GM21423 (cell line): Measurements from ENCODE around the gene MRPL22.
"Not testable (repeated sequence)": the region's sequence is repeated elsewhere in the genome, so short reads cannot be mapped to it uniquely, and the experiment has no call there.

Experiments
- ATAC-seq: cut with Tn5 transposase; IDR thresholded peaks from one replicate; pipeline ENCODE4 v1.9.1; 2021; ENCODE audit warnings: mild to moderate bottlenecking, moderate library complexity; ENCODE audit not compliant: unreplicated experiment

Gene MRPL22

DNA sequence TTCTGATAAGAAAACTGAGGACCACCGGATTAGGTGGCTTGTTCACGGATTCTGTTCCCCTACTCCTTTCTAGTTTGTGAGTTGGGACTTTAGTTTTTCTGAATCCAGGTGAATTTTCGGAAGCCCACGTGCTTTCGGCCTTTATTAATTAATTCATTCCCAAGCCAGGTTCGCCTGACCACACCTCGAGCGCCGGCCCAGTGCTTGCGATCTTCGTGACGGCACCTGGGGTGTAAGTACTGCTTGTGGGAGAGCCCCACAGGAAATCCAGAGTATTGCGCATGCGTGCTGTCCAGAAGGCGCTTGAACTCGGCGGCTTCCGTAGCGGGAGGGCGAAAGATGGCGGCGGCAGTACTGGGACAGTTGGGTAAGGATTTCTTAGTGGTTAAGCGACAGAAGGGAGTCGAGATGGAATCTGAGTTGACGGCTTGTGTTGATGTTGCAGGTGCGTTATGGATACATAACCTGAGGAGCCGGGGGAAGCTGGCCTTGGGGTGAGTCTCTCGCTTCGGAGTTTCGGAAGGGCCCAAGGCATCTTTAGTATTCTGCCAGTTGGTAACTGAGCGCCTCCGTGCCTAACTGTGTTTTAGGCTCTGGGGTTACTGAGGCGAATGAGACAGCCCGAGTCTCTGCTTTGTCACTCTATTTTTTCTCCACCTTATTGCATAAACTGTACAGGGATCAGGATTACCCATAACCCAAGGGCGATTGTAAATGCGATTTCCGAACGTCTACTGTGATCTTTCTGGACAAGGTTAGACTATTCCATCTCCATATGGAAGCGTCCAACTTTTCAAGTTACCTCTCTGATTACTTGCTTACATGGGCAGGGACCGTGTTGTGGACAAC, at the start of gene MRPL22:
Gene MRPL22, plus strand, starts transcription at position 302 of the 849 bp plus-strand sequence. Its CDS starts 38 bp downstream, at position 340.
- peak; percentile 51 for ATAC-seq

DNA sequence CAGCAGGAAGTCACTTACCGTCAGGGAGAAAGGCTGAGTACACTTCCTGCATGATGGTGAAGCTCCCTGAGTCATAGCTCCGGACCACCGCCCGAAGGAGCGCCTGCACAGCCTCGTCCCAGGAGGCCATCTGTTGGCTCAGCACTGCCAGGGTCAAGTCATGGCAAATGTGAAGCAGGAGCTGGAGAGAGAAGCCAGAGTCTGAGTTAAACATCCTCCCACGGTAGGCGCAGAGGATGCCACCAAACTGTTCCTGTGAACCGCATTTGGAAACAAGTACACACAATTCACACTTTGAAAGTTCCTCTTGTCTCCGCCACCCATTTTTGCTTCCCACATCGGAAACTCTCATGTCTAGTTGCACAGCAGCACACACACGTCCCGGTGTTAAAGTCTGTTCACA, 48.5 kb upstream of the MRPL22 start:
- no peak for ATAC-seq

DNA sequence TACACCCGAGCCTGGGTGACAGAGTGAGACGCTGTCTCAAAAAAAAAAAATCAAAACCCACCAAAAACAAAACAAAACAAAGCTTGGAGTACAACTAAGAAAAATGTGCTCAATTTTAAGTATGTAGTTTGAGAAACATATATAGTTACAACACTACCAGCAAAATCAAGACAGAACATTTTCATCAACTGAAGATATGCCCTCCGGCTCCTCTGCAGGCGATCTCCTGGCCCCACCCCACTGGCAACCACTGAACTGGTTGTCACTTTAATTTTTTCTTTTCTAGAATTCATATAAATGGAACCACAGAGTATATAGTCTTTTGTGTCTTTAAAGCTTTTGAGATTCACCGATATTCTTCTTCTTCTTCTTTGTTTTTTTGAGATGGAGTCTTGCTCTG, 47.5 kb upstream of the MRPL22 start:
- ATAC-seq = no peak

DNA sequence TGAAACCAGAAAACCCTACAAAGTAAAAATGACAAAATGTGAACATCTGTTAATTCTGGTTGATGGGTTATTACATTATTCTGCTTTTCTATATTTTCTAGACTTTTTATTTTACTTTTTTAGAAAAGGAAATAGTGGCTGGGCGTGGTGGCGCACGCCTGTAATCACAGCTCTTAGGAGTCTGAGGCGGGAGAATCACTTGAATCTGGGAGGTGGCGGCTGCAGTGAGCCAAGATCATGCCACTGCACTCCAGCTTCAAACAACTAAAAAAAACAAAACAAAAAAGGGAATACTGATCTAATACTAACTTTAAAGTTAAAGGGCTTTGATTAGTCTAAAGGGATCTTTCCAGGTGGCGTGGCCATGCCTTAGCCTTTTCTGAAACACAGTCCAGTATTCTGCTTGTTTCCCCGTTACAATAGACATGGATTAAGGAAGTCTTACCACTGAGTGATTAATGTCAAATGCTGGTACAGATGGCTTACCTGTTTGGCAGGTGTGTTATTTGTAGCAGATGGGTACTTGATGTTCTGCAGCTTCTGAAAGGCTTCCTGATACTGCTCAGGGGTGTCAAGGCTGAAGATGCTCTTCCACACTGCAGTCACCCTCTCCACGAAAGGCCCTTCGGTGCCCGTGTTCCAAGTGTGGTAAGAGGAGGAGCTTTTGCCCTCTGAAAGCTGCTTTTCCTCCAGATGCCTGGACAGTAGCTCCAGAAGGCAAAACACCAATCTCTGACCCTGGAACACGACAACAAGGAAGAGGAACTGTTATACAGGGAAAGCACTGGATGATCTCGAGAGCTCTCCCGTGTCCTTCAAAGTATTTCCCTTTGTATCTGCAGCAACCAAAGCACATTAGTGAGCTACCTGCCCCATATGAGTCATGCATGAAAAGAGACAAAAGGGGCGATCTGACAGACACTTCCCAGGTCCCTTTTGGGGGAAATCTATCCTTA, 45.0 kb upstream of the MRPL22 start:
- no peak for ATAC-seq

DNA sequence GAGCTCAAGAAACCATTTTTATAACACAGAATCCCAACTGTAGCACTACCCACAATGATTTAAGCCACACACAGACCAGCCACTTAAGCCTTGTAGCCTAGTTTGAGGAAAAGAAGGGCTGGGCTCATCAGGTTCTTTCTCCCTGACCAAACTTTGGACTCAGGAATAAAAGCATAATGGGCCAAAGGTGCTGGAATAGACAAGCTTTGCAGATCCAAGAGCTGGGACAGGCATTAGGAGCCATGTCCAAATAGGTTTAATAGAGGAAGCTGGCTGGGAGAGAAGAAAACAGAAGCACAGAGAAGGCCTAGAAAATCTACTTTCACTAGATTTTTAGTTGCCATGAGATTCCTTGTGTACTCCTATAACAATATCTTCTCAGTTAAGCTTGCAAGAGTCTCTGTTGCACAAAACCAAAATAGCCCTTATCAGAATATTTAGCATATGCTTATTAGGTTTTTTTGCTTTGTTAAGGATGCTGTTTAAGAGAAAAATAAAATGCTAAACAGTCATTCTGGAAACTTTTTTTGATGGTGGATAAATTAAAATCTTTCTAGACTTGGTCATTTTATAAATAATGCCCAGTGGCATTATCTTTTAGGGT, 44.2 kb upstream of the MRPL22 start:
- ATAC-seq = no peak

DNA sequence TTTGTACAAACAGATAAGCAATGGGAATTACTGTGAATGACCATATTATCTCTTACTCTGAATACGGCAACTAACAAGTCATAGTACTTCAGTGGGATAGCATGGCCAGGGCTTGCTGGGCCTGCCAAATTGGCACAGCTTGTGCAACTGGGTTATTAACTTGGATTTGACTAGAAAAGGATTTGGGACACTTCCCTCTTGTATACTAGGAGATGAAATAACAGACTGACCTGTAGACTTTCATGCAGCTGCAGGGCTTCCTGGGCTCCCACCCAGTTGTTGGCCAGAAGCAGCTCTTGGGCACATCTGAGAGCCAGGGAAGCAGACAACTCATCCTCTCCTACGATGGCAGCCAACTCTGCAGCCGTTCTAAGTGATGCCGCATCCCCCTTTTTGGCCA, 42.7 kb upstream of the MRPL22 start:
- ATAC-seq = no peak

DNA sequence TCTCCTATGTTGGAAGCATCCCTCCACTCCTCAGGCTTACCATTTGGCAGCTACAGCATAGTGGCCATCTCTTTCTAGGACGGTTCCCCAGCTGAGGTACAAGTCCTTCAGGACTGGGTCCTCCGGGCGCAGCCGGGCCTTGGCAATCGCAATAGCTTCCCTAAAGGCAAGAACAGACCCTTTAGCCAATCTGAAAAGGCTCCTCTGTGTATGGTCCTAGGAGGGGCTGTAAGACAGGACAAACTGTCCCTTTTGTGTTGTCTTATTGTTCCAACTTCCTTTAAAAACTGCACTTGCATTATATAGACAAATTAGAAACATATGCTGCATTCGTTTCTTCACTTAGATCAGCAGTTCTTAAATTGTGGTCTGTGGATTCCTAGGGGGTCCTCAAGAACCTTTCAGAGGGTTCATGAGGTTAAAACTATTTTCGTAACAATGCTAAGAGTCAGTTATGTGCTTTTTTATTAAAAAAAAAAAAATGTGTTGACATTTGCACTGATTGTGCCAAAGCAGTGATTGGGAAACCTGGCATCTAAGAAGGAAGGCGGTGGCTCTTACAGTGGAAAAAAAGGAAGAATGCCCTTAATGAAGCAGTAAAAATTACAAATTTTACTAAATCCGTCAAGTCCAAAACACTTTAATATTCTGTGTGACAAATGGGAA, 41.6 kb upstream of the MRPL22 start:
- ATAC-seq = no peak

DNA sequence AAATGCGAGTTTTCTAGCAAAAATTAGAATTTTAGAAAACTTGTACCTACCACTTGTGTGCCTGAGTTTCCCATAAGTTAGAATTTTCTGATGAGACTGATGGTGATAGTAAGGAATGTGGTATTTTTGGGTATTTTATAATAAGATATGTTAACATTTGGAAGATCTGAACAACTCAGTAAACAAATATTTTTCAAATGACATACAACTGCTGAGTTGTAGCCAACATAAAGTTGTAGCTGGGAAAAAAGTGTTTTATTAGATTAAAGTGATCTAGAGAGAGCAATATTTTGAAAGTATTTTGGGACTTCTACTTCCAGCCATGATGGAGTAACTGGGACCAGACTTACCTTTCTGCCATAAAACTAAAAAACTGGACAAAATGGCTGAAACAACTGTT, 40.8 kb upstream of the MRPL22 start:
- no peak for ATAC-seq

DNA sequence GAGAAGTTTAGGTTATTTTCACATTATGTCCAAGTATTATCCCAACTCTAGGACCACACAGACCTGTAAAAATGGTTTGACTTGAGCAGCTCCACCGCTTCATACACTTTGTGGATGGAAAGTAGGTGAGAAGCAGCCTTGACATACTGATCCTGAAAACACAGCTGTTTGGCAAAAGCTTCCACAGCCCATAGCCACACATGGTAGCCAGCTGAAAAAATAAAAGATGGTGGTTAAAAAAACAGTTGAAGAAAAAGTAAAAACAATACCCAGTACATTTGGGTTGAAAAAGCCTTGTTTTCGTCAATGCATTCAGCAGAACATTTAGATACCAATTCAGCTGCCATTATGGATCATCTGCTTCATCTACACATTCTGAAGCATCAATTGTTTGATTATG, 39.6 kb upstream of the MRPL22 start:
- ATAC-seq = no peak

DNA sequence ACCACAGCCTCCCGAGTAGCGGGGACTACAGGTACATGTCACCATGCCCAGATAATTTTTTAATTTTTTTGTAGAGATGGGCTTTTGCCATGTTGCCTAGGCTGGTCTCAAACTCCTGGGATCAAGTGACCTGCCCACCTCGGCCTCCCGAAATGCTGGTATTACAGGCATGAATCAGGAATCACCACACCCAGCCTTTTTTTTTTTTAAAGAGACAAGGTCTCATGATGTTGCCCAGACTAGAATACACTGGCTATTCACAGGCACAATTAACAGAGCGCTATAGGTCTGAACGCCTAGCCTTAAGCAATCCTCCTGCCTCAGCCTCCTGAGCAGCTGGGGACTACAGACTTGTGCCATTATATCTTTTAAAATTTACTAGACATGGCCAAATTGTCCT, 39.0 kb upstream of the MRPL22 start:
- no peak for ATAC-seq

DNA sequence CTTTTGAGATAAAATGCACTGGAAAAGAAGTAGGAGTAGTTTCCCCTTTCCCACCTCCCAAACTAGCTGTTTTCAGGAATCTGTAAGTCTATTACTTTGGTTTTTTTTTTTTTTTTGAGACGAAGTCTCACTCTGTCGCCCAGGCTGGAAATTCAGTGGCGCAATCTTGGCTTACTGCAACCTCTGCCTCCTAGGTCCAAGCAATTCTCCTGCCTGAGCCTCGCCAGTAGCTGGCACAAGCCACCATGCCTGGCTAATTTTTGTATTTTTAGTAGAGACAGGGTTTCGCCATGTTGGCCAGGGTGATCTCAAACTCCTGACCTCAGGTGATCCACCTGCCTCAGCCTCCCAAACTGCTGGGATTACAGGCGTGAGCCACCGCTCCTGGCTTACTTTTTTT, 35.3 kb upstream of the MRPL22 start:
- ATAC-seq = not testable (repeated sequence)

DNA sequence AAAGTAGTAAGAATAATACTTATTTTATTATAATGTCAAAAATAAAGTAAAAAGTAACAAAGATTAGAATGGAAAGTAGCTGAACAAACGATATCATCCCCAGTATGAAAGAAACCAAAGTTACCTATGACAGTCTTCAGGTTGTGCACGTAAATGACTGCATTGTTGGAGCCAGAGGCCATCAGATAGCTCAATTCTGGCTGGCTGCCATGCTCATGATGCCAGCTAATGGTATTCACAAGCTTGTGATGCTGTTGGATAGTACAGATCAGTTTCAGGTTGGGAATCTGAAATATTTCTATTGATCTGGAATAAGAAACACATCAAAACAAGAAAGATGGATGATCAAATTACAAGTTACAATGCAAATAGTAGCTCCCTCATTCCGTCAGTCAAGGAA, 24.0 kb upstream of the MRPL22 start:
- ATAC-seq = no peak

DNA sequence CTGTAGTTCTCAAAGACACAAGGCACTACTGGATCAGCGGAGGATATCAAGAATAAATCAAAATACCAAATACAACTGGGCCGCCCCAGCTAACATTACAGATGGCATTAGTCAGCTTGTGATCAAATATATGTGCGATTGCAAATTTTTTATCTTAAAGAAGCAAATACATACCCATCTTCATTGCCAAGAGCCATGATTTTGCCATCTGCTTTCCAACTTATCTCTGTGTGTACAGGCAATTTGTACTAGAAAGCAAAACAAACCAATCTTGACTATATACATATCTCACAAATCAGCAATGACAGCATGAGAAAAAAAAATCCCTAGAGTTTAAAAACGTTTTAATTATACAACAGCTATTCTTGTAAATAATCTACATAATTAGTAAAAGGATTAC, 23.1 kb upstream of the MRPL22 start:
- no peak for ATAC-seq

DNA sequence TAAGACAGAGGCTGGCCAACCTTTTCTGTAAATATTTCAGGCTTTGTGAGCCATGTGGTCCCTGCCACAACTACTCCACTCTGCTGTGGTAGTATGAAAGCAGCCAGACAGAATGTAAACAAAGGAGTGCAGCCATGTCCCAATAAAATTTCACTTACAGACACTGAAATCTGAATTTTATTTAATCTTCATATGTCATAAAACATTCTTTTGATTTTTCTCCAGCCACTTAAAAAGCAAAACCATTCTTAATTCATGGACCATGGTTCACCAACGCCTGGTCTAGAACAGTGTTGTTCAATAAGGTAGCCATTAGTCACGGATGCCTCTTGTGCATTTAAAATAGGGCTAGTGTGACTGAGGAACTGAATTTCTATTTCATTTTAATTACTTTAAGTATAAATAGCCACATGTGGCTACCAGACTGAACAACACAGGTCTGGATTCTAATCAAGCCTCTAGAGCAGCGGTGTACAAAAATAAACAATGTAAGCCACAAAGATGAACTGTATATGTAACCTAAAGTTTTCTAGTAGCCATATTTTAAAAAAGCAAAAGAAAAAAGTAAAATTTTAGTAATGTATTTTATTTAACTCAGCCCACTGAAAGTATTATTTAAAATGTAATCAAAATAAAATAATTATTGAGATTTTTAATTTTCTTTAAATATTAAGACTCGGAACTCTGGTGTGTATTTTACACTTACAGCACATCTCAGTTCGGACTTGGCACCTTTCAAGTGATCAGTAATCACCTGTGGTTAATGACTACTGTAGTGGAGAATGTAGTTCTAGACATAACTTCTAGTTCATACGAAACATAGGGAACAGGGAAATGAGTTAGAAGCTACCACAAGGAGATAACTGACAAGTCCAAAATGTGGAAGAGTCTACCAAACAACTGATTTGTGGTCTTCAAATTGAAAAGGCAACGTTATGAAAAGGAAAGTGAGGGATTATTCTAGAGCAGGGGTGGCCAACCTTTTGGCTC, 17.1 kb upstream of the MRPL22 start:
- ATAC-seq = no peak

DNA sequence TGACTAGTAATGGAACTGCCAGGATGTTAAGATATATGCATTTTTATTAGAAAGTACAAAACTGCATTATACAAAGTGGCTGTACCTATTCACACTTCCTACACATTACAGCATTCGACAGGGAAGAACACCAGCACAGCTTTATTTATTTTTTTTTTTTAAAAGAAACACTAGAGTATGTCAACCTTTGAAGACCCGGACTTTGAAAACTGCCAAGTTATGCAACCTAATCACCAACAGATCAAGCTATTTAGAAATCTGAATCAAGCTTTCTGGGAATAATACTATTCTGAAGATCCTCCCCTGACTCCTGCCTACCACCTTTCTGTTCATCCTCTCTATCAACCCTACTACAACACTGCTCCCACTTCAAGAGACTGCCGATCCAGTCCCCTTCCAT, 7.3 kb upstream of the MRPL22 start:
- ATAC-seq = no peak

DNA sequence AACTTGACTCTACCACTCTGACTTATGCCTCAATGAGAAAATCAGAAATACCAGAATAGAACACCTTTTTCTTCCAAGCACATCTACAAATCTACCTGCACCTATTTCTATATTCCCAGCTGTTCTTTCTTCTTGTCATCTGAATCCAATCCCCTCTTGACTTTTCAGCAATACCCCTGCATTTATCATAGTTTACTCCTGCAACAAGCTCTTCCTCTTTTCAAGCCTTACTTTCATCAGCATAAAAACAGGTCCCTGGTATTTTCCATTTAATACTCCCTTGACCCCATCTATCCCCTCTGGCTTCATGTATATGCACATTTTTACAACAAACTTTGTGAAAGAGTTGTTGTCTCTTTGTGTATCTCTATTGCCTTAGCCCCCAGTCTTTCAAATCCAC, 6.0 kb upstream of the MRPL22 start:
- no peak for ATAC-seq

DNA sequence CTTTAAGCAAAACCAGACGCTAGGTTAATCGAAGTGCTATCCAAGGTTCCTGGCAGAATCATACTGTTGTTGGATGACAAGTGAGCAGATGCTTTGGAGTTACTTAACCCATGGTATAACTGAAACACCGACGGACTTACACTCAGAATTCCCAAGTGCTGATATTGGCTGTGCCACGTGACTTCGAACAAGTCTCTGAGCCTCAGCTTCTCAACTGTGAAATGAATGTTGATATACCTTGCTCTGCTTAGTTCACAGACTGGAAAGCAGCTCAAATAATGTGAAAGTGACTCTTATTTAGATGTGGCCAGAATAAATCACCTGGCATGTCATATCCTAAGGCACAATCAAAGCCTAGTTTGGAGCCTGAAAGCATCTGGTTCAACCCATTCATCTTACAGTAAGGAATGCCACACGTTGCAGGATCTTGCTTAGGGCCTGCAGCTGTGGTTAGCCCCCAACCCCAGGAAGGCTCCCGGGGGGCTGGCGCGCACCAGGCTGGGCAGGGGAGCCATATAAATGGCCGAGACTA, 3.6 kb upstream of the MRPL22 start:
- no peak for ATAC-seq

DNA sequence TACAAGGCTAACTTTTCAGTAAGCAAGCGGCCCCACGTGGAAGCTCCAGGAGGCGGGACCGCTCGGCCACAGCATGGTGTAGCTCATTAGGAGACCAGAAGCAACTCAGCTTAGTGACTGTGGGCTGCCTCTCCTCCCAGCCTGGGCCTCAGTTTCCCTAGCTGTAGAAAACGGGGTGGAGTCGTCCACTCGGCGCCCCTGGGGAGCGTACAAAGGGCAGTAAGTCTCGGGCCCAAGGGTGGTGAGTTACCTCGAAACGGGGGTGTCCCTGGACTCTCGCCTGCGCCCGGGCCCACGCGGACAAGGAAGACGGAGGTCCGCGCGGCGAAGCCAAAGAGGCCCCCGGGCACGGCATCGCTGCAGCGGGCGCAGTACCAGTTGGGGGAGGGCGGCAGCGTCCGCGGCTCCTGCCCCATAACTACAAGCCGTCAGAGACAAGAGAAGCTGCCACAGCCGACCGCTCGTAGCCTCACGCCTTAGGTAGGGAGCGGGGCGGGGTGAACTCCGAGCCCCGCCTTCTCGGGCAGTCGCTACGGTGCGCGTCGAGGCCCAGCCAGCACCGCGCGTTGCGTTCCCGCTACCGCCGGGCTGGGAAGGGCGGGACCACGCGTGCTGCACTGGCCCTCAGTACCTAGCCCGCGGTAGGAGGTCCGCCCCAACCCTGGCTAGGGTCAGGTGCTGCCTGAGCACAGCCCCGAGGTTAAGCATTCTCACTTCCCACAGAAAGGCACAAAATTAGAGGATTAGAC, 3.0 kb upstream of the MRPL22 start, which contains the start of gene GEMIN5:
Gene GEMIN5, minus strand, starts transcription at position 494 of the 749 bp plus-strand sequence. Its CDS starts 78 bp downstream, at position 416.
- ATAC-seq = peak; percentile 83

DNA sequence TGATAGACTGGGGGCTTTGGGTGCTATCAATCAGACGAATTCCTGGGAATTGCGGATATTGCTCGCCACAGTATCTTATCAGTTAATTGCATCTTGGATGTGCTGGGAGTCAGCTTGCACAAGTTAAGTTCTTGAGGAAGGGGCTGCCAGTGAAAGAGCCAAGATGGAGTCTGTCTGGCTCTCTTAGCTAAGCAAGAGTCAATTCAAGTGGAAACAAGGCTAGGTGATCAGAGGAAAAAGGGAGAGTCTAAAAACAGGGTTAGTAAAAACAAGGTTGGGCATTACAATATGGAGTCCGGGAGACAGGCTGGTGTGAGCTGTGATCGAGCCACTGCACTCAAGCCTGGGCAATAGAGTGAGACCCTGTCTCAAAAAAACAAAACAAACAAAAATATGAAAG, 1.5 kb upstream of the MRPL22 start:
- ATAC-seq = not testable (repeated sequence)
